Measurements from ENCODE around the gene SLC47A2. TPM values are rescaled to one million over a fixed set of nuclear protein-coding genes. Genes with fewer than 3 reads are reported as not detected.

The SLC47A2 gene
- total and polyA plus RNA-seq, 9 donors = 0.13 to 0.53 (median 0.22) TPM; not detected in 1

DNA sequence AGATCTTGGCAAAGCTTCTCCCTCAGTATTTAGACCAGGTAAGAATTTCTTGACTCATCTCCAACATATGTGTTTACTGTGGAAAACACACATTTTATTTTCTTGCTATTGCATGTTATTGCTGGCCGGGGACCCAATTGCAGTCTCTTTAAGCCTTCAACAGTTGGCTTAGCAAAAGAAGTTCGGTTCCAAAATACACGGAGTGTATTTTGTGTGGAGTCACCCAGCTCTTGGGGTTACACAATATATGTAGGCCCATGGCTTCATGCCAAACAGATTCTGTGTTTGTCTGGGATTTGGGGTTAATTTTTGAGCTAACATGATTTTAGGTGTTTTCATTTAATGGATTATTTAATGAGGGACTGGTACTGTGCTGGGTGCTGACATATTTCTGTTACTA lies 63.8 kb downstream of the SLC47A2 start:
- H3K27ac ChIP-seq (ENCODE audit: low read length) = no peak overlapping the region
- H3K36me3 ChIP-seq (ENCODE audit: control insufficient read depth, insufficient read depth, low read length) = peaks cover 42% of the 10 kb centered on the region

DNA sequence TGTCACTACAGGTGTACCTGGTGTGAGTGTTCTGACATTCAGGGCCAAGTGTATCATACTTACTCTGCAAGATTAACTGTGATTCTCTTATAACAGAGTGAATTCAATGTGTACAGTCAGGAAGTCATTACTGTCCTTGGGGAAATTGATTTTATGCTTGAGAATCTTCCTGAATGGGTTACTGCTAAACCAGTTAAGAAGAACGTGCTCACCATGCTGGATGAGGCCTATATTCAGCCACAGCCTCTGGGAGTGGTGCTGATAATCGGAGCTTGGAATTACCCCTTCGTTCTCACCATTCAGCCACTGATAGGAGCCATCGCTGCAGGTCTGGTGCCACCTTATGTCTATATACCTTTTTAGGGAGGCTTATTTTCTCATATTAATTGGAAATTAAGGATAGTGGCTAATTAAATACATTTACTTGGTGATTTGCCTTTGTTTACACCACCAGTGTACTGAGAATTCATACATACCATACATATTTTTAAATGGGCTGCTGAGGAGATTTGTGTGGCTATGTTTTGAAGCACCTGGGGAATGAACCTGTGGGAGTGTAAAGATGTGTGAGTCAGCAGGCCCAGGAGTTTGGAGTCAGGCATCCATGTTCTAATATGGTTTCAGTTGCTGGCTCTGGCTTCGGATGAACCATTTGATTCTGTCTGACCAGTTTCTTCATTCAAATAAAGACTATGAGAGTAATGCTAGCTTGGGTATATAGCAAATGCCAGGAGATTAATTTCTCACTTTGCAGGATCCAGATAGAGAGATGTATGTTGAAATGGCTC lies 64.7 kb downstream of the SLC47A2 start:
- Histone ChIP-seq H3K27me3 (ENCODE audit: control insufficient read depth, insufficient read depth, low read length) (no peaks in the 10 kb centered on the region), H3K9me3 (replicated peaks; ENCODE audit: control insufficient read depth, low read depth, low read length) (no peaks in the 10 kb centered on the region), H3K4me3 (ENCODE audit: low read length) (no peak overlapping the region), H3K36me3 (ENCODE audit: control insufficient read depth, insufficient read depth, low read length) (peaks cover 37% of the 10 kb centered on the region), H3K27ac (ENCODE audit: low read length) (no peak overlapping the region), H3K4me1 (ENCODE audit: control insufficient read depth, insufficient read depth, low read length) (peaks cover 13% of the 10 kb centered on the region)
- DNase-seq = no peak
- WGBS (ENCODE audit: insufficient coverage) = 80% methylated on average over 1 of the region's 5 CpGs

More for the DNA sequence above, 63.8 kb downstream of the SLC47A2 start:
- Histone ChIP-seq H3K9me3 (replicated peaks; ENCODE audit: control insufficient read depth, low read depth, low read length) (no peaks in the 10 kb centered on the region), H3K4me3 (ENCODE audit: low read length) (no peak overlapping the region), H3K27me3 (ENCODE audit: control insufficient read depth, insufficient read depth, low read length) (no peaks in the 10 kb centered on the region), H3K4me1 (ENCODE audit: control insufficient read depth, insufficient read depth, low read length) (peaks cover 11% of the 10 kb centered on the region)
- DNase-seq = no peak
- WGBS (ENCODE audit: insufficient coverage) = no CpG with 5 or more reads among the region's 3 CpGs

DNA sequence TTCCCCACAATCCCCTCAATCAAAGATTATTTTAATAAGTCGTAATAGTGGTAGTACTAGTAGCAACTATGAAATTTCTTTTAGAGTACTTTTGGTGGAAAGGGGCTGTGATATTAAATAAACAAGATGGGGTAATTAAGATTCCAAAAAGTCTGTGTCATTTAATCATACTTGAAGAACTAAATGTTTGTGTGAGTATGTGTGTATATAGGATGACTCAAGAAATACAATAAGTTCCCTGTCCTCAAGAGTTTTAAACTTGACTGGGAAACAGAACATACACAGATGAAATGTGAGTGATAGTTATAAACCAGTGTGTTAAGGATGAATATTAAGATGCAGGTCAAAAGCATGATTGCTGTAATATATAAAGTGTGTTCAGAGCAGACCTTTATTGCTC lies 65.6 kb downstream of the SLC47A2 start:
- Histone ChIP-seq H3K4me1 (ENCODE audit: control insufficient read depth, insufficient read depth, low read length) (peaks cover 13% of the 10 kb centered on the region), H3K27me3 (ENCODE audit: control insufficient read depth, insufficient read depth, low read length) (no peaks in the 10 kb centered on the region), H3K4me3 (ENCODE audit: low read length) (no peak overlapping the region), H3K27ac (ENCODE audit: low read length) (no peak overlapping the region), H3K36me3 (ENCODE audit: control insufficient read depth, insufficient read depth, low read length) (peaks cover 32% of the 10 kb centered on the region), H3K9me3 (replicated peaks; ENCODE audit: control insufficient read depth, low read depth, low read length) (no peaks in the 10 kb centered on the region)
- WGBS (ENCODE audit: insufficient coverage) = no CpG with 5 or more reads among the region's 1 CpG
- DNase-seq = no peak

DNA sequence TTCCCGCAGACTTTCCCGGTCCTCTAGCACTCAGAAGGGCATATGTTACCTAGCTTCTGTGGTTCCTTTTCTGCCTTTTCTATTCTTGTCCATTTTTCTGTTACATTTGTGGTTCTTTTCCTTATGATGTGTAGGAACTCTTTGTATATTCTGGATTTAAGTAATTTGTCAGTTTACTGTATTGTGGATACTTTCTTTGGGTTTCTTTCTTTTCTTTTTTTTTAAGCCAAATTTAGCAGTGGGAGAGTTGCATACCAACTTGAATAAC lies 67.2 kb downstream of the SLC47A2 start:
- Histone ChIP-seq H3K9me3 (replicated peaks; ENCODE audit: control insufficient read depth, low read depth, low read length) (no peaks in the 10 kb centered on the region), H3K27me3 (ENCODE audit: control insufficient read depth, insufficient read depth, low read length) (no peaks in the 10 kb centered on the region), H3K27ac (ENCODE audit: low read length) (peak overlapping the region; percentile 91), H3K36me3 (ENCODE audit: control insufficient read depth, insufficient read depth, low read length) (peaks cover 17% of the 10 kb centered on the region), H3K4me3 (ENCODE audit: low read length) (peak overlapping the region; percentile 94), H3K4me1 (ENCODE audit: control insufficient read depth, insufficient read depth, low read length) (peaks cover 13% of the 10 kb centered on the region)
- no CpG with 5 or more reads among the region's 2 CpGs for WGBS (ENCODE audit: insufficient coverage)
- DNase-seq = no peak

DNA sequence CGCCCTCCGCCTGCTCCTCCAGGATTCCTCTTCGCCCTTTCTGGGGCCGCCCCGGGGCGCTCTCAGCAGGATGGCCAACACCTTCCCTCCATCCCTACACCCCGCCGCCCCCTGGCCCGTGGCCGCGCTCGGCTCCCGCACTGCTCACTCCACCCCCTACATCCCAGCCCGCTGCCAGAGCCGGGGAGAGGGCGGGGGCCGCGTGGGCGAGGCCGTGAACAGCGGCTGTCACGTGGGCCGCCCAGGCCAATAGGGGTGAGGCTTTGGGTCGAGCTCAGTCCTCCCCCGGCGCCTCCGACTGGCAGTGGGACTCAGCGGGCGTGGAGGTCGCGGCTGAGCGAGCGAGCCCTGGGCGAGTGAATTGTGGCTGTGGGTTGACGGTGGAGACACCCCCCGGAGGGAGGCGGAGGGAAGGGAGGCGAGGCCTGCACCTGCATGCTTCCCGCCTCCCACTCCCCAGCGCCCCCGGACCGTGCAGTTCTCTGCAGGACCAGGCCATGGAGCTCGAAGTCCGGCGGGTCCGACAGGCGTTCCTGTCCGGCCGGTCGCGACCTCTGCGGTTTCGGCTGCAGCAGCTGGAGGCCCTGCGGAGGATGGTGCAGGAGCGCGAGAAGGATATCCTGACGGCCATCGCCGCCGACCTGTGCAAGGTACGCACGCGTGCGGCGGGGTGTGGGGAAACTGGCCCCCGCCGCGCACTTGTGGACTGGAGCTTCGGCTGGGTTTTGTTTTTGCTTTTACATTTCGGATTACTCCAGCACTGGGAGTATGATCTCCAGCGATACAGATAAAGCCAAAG lies 67.7 kb downstream of the SLC47A2 start, which contains the start of gene ALDH3A2:
Gene ALDH3A2 (plus strand): TSS at position 277 of the 799 bp plus-strand sequence. CDS start 221 bp downstream, at position 498.
- H3K36me3 ChIP-seq (ENCODE audit: control insufficient read depth, insufficient read depth, low read length) = peaks cover 13% of the 10 kb centered on the region
- DNase-seq = peak; percentile 98
- peak within 1 kb of the TSS; percentile 91 for H3K27ac ChIP-seq (ENCODE audit: low read length)
- no peaks in the 10 kb centered on the region for H3K9me3 ChIP-seq (replicated peaks; ENCODE audit: control insufficient read depth, low read depth, low read length)
- peak within 1 kb of the TSS; percentile 94 for H3K4me3 ChIP-seq (ENCODE audit: low read length)
- under 1% methylated on average over 67 of the region's 71 CpGs for WGBS (ENCODE audit: insufficient coverage)
- peaks cover 13% of the 10 kb centered on the region for H3K4me1 ChIP-seq (ENCODE audit: control insufficient read depth, insufficient read depth, low read length)
- H3K27me3 ChIP-seq (ENCODE audit: control insufficient read depth, insufficient read depth, low read length) = no peaks in the 10 kb centered on the region

DNA sequence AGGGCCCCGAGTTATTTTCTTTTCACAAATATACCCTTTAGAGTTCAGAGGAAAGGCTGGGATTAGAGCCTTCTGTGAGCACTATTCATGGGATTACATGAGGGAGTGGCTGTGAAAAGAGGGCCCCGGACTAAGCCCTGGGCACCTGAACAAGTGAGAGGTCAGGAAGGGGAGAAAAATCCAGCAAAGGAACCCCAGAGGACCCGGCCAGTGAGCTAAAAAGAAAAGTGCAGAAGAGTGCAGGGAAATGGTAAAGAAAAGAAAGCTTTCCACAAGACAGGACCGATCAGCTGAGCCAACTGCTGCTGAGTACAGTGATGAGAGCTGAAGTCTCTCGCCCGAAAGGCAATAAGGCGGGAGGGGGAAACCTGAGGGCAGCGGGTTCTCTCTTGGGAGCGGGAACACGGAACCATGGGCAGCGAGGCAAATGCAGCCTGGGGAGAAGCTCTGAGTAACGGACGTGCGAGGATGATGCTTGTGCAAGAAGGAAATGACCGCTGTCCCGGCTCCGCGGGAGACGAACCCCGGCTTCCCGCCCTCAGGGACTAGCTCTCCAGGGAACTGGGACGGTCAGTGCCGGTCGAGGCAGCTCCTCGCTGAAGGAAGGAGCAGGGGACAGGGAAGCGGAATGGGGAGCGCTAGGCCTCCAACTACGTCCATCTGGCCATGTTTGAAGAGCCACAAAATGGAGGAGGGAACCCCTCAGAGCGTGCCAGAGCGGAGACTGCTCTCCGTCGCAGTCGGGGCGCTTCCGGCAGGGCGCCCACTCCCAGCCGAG lies 68.5 kb downstream of the SLC47A2 start:
- Histone ChIP-seq H3K27ac (ENCODE audit: low read length) (peak overlapping the region; percentile 91), H3K27me3 (ENCODE audit: control insufficient read depth, insufficient read depth, low read length) (no peaks in the 10 kb centered on the region), H3K9me3 (replicated peaks; ENCODE audit: control insufficient read depth, low read depth, low read length) (no peaks in the 10 kb centered on the region), H3K4me3 (ENCODE audit: low read length) (peak overlapping the region; percentile 94), H3K4me1 (ENCODE audit: control insufficient read depth, insufficient read depth, low read length) (peaks cover 13% of the 10 kb centered on the region), H3K36me3 (ENCODE audit: control insufficient read depth, insufficient read depth, low read length) (peaks cover 8% of the 10 kb centered on the region)
- DNase-seq = peak; percentile 70
- WGBS (ENCODE audit: insufficient coverage) = 1% methylated on average over 36 of the region's 37 CpGs

DNA sequence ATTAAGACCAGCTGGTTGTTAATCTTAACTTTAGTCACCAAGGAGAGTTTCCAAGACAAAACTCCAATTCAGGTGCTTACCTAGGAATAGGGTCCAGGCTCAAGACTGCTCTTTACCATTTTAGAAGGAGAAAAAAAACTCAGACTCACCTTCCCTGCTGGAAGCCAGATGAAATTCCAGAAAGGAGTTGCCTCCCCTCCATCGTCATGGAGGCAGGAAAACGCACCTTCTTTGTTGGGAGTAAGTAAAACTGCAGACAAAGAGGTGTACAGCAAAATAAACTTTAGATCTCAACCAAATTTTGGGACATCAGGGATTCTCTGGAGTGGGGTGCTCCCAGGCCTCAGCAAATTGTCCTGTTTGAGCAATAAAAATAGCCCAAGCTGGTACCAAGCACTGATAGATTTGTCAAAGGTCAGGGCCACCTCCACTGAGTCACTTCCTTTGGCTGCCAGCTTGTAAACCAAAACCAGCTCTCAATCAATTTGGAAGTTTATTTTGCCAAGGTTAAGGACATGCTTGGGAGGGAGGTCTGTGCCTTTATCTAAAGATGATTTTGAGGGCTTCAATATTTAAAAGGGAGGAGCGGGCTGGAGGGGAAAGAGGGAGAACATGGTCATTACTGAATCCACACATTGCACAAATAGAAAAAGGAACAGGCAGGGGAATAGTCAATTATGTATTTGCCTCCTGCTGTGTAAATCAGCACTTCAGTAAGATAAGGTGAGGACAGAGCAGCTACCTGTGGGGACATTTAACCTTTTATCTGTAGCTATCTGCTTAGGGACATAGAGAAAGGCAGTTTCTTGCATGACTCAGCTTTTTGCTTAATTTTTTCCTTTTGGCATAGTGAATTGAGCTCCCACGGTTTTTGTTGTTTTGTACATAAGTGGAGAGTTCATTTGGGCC lies 69.3 kb downstream of the SLC47A2 start:
- peaks cover 2% of the 10 kb centered on the region for H3K36me3 ChIP-seq (ENCODE audit: control insufficient read depth, insufficient read depth, low read length)
- WGBS (ENCODE audit: insufficient coverage) = no CpG with 5 or more reads among the region's 4 CpGs
- peak; percentile 41 for DNase-seq
- no peaks in the 10 kb centered on the region for H3K9me3 ChIP-seq (replicated peaks; ENCODE audit: control insufficient read depth, low read depth, low read length)
- H3K27ac ChIP-seq (ENCODE audit: low read length) = peak overlapping the region; percentile 91
- H3K4me3 ChIP-seq (ENCODE audit: low read length) = no peak overlapping the region
- no peaks in the 10 kb centered on the region for H3K27me3 ChIP-seq (ENCODE audit: control insufficient read depth, insufficient read depth, low read length)
- H3K4me1 ChIP-seq (ENCODE audit: control insufficient read depth, insufficient read depth, low read length) = peaks cover 13% of the 10 kb centered on the region

DNA sequence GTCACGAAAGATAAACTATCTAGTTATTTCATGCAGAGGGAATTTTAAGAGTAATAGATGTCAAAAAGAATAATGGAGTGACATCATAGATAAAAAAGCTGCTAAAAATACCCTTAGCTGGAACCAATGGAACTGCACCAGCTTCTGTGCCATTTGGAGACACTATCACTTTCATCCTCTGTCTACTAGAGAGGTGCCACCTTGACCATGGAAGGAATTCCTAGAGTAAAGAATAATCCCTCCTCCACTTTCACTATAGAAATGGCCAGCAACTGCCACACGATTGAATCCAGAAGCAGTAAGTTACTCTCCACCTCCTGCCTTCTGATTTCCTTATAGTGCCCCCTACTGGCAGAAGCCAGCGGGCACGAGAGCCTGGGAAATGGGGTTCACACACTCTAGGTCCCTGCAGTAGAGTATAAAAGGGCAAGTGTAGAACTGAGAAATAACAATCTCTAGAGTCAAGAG lies 70.6 kb downstream of the SLC47A2 start:
- no peaks in the 10 kb centered on the region for H3K9me3 ChIP-seq (replicated peaks; ENCODE audit: control insufficient read depth, low read depth, low read length)
- no peak overlapping the region for H3K27ac ChIP-seq (ENCODE audit: low read length)
- H3K36me3 ChIP-seq (ENCODE audit: control insufficient read depth, insufficient read depth, low read length) = no peaks in the 10 kb centered on the region
- peaks cover 13% of the 10 kb centered on the region for H3K4me1 ChIP-seq (ENCODE audit: control insufficient read depth, insufficient read depth, low read length)
- peak; percentile 23 for DNase-seq
- no peaks in the 10 kb centered on the region for H3K27me3 ChIP-seq (ENCODE audit: control insufficient read depth, insufficient read depth, low read length)
- no peak overlapping the region for H3K4me3 ChIP-seq (ENCODE audit: low read length)
- no CpG with 5 or more reads among the region's 4 CpGs for WGBS (ENCODE audit: insufficient coverage)

DNA sequence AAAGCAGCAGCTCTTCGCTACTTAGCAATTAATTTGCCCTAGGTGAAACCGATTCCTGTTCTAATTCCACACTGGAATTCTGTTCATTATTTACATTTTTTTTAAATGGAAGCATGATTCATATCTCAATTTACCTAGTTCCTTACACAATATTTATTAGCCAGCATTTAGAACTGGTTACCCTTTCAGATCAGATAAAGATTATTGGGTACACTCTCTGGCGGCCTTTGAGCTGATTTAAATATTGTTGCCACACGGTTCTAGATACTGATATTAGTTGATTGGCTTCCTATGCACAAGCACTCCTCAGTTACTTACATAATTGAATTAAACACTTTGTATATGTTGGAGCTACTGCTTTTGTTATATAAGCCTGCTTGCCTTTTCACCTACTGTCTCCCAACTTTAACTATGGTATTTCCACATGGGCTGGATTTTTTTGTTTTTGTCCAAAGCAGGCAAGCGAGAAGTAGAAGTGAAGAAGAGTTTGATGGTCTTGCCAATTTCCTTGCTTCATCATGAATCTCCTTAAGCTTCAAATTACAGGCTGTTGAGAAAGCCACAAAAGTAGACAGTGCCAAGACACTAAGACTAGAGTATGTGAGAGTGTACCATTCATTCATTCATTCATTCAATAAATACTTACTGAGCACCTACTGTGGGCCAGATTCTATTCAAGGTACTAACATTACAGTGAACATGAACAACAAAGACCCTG lies 71.7 kb downstream of the SLC47A2 start:
- no peaks in the 10 kb centered on the region for H3K27me3 ChIP-seq (ENCODE audit: control insufficient read depth, insufficient read depth, low read length)
- DNase-seq = no peak
- no peaks in the 10 kb centered on the region for H3K9me3 ChIP-seq (replicated peaks; ENCODE audit: control insufficient read depth, low read depth, low read length)
- no CpG with 5 or more reads among the region's 5 CpGs for WGBS (ENCODE audit: insufficient coverage)
- H3K36me3 ChIP-seq (ENCODE audit: control insufficient read depth, insufficient read depth, low read length) = no peaks in the 10 kb centered on the region
- peaks cover 7% of the 10 kb centered on the region for H3K4me1 ChIP-seq (ENCODE audit: control insufficient read depth, insufficient read depth, low read length)
- no peak overlapping the region for H3K27ac ChIP-seq (ENCODE audit: low read length)
- no peak overlapping the region for H3K4me3 ChIP-seq (ENCODE audit: low read length)

Data from muscle of leg (tissue), 11 donors.